Sigmoid colon (tissue), 7 donors: ENCODE data around the gene PRICKLE1. TPM values are rescaled to one million over a fixed set of nuclear protein-coding genes. Genes with fewer than 3 reads are reported as not detected.

Experiments
- DNase-seq: peaks from one replicate; pipeline ENCODE4 v3.0.0-alpha.2; 2019
- H3K27ac ChIP-seq, 4 donors: fragments of 200-600 bp; sonication (generic); one replicate each; pipeline ENCODE4 v1.5.1; 2016 to 2019; ENCODE audit warnings: mild to moderate bottlenecking in 1 of 4
- H3K27me3 ChIP-seq, 3 donors: fragments of 200-600 bp; sonication (generic); one replicate each; pipeline ENCODE4 v1.5.1; 2019; ENCODE audit warnings: mild to moderate bottlenecking in 1 of 3
- H3K36me3 ChIP-seq, 4 donors: fragments of 200-600 bp; sonication (generic); one replicate each; pipeline ENCODE4 v1.5.1; 2016 to 2019
- H3K4me1 ChIP-seq, 4 donors: fragments of 200-600 bp; sonication (generic); one replicate each; pipeline ENCODE4 v1.5.1; 2017 to 2019
- H3K4me3 ChIP-seq, 4 donors: fragments of 200-600 bp; sonication (generic); one replicate each; pipeline ENCODE4 v1.5.1; 2017 to 2019; ENCODE audit warnings: mild to moderate bottlenecking in 2 of 4, moderate library complexity in 1 of 4
- H3K9me3 ChIP-seq, 4 donors: fragments of 200-600 bp in 3 of 4; sonication (generic) in 3 of 4; one replicate each; pipeline versions ENCODE4 v1.5.1 to v1.6.1; 2013 to 2019
- CTCF ChIP-seq, 4 experiments: fragments of 450-650 bp in 3 of 4; fragments of 200-600 bp in 1 of 4; IDR thresholded peaks; one replicate each; pipeline ENCODE4 v1.5.1; 2016 to 2019; ENCODE audit warnings: antibody characterized with exemption in 4 of 4, mild to moderate bottlenecking in 3 of 4, moderate library complexity in 2 of 4
- EP300 ChIP-seq, 4 donors: sonication (generic); formaldehyde crosslinking; IDR thresholded peaks; one replicate each; pipeline ENCODE4 v1.6.1; 2017; ENCODE audit warnings: antibody characterized with exemption in 4 of 4
- POLR2A ChIP-seq, 2 donors: fragments of 450-650 bp; IDR thresholded peaks; one replicate each; pipeline ENCODE4 v1.6.1; 2016; ENCODE audit warnings: antibody characterized with exemption in 2 of 2, mild to moderate bottlenecking in 2 of 2, moderate library complexity in 2 of 2
- POLR2AphosphoS5 ChIP-seq, 4 donors: sonication (generic); formaldehyde crosslinking; IDR thresholded peaks; one replicate each; pipeline ENCODE4 v1.6.1; 2017; ENCODE audit warnings: antibody characterized with exemption in 4 of 4
- WGBS, 2 donors: extraction: QIAGEN DNeasy Blood & Tissue Kit; methylation state at CpG; one replicate each; pipeline ENCODE4 v1.1.7; 2013; 5-methylcytosine and 5-hydroxymethylcytosine counted together
- intact Hi-C: fragments of 100-400 bp; cut with DNase I; formaldehyde crosslinking; loops from one replicate; pipeline ENCODE4 v1.15.1; 2023
- polyA plus RNA-seq, 3 donors: library from polyadenylated mRNA; stranded (reverse); fragments of 200-250 nt; gene quantifications; one replicate each; pipeline ENCODE4 v1.2.3, GENCODE V29; 2013
- total RNA-seq, 4 donors: library from RNA; depleted of rRNA; stranded (reverse); fragments of >200 nt; gene quantifications; one replicate each; pipeline ENCODE4 v1.1.0, GENCODE V29; 2016
- donor health status: healthy with polysubstance abuse.
- donor health status: Bipolar disorder and iron deficiency.
- donor health status: healthy.

PRICKLE1 gene
- total and polyA plus RNA-seq, 7 donors = 0.46 to 12.4 (median 7.8) TPM

- Histone ChIP-seq H3K4me1 (peaks cover 0 to 10% (median 0%) of the 10 kb centered on the region in 4 donors), H3K4me3 (no peak overlapping the region), H3K27me3 (no peaks in the 10 kb centered on the region), H3K9me3 (no peaks in the 10 kb centered on the region), H3K36me3 (no peaks in the 10 kb centered on the region), H3K27ac (no peak overlapping the region)
- intact Hi-C loops = no loop called here
- WGBS, 2 donors = 52 to 65% methylated on average over 6 of the region's 6 CpGs
- no peak for TF ChIP-seq EP300 (IDR thresholded peaks at IDR 0.05)
- TF ChIP-seq POLR2A (IDR thresholded peaks at IDR 0.05) = no peak
- TF ChIP-seq CTCF (IDR thresholded peaks at IDR 0.05) = no peak
- TF ChIP-seq POLR2AphosphoS5 (IDR thresholded peaks at IDR 0.05) = no peak
- DNase-seq = no peak
These were observed 13.9 kb upstream of the PRICKLE1 start for GRCh38 chr12:42603246-42603990.

GRCh38 chr12:42593874-42594273 lies 4.3 kb upstream of the PRICKLE1 start:
- WGBS, 2 donors = 23 to 71% methylated on average over 2 of the region's 2 CpGs
- no peak overlapping the region for H3K4me3 ChIP-seq
- no peaks in the 10 kb centered on the region for H3K27me3 ChIP-seq
- H3K27ac ChIP-seq = no peak overlapping the region
- TF ChIP-seq POLR2A (IDR thresholded peaks at IDR 0.05) (no peak), POLR2AphosphoS5 (IDR thresholded peaks at IDR 0.05) (no peak), CTCF (IDR thresholded peaks at IDR 0.05) (no peak), EP300 (IDR thresholded peaks at IDR 0.05) (no peak)
- intact Hi-C loops = loop anchor here (5.0 kb wide), 1 partner anchor 1163 kb away; the partner anchor contains the start of genes IRAK4 and PUS7L
- peaks cover 0 to 6% (median 4%) of the 10 kb centered on the region in 4 donors for H3K4me1 ChIP-seq
- H3K9me3 ChIP-seq = no peaks in the 10 kb centered on the region
- H3K36me3 ChIP-seq = no peaks in the 10 kb centered on the region
- DNase-seq = no peak

- peaks cover 0 to 37% (median 34%) of the 10 kb centered on the region in 4 donors for H3K4me1 ChIP-seq
- DNase-seq = peak; percentile 72
- H3K27me3 ChIP-seq = no peaks in the 10 kb centered on the region
- H3K36me3 ChIP-seq = no peaks in the 10 kb centered on the region
- TF ChIP-seq POLR2A (IDR thresholded peaks at IDR 0.05) = no peak
- no peak for TF ChIP-seq EP300 (IDR thresholded peaks at IDR 0.05)
- TF ChIP-seq CTCF (IDR thresholded peaks at IDR 0.05) = no peak
- TF ChIP-seq POLR2AphosphoS5 (IDR thresholded peaks at IDR 0.05) = no peak
- H3K9me3 ChIP-seq = no peaks in the 10 kb centered on the region
- WGBS, 2 donors = 2% methylated on average over 25 of the region's 25 CpGs
- intact Hi-C loops = loop anchor here (5.0 kb wide), 1 partner anchor 1167 kb away; the partner anchor contains the start of genes IRAK4 and PUS7L
- peak overlapping the region; percentile 35 to 94 (median 90) for H3K4me3 ChIP-seq
- H3K27ac ChIP-seq = peak overlapping the region; percentile 62 to 74 (median 70)
These were observed 886 bp upstream of the PRICKLE1 start for GRCh38 chr12:42590330-42590934.

- peaks cover 0 to 54% (median 47%) of the 10 kb centered on the region in 4 donors for H3K4me1 ChIP-seq
- no peaks in the 10 kb centered on the region for H3K9me3 ChIP-seq
- intact Hi-C loops = loop anchor here (5.0 kb wide), 3 partner anchors 106 to 749 kb away; no protein-coding TSS in a partner anchor
- no peak for TF ChIP-seq POLR2AphosphoS5 (IDR thresholded peaks at IDR 0.05)
- peak in 3 of 4 experiments; percentile 16 to 51 (median 45) for TF ChIP-seq CTCF (IDR thresholded peaks at IDR 0.05)
- H3K27me3 ChIP-seq = no peaks in the 10 kb centered on the region
- H3K27ac ChIP-seq = peak overlapping the region; percentile 68 to 84 (median 77)
- H3K36me3 ChIP-seq = no peaks in the 10 kb centered on the region
- peak; percentile 72 for DNase-seq
- H3K4me3 ChIP-seq = peak overlapping the region; percentile 87 to 94 (median 90)
- WGBS, 2 donors = 4 to 6% methylated on average over 52 of the region's 52 CpGs
These were observed 752 bp downstream of the PRICKLE1 start for GRCh38 chr12:42588524-42589464.
